Measurements from ENCODE around the gene MSH3.
"Not testable (repeated sequence)": the region's sequence is repeated elsewhere in the genome, so short reads cannot be mapped to it uniquely, and the experiment has no call there.

MSH3 gene

DNA sequence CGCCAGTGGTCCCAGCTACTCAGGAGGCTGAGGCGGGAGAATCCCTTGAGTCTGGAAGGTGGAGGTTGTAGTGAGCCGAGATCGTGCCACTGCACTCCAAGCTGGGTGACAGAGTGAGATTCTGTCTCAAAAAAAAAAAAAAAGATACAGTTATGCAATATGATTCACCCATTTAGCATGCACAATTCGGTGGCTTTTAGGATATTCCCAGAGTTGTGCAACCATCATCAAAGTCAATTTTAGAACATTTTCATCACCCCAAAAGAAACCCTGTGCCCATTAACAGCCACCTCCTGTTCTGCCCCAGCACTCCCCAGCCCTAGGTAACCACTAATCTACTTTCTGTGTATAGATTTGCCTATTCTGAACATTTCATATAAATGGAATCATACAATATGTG lies 4.7 kb downstream of the MSH3 start:
- peak; percentile 44 for DNase-seq

DNA sequence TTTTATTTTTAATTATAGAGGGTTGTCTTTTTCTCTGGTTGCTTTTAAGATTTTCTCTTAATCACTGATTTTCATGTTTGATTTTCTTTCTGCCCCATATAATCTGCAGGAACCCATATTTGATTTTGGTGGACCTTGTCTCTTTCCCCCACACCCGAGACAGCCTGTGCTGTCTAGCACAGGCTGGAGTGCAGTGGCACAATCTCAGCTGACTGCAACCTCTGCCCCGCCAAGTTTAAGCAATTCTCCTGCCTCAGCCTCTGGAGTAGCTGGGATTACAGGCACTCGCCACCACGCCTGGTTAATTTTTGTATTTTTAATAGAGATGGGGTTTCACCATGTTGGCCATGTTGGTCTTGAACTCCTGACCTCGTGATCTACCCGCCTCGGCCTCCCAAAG lies 6.2 kb downstream of the MSH3 start:
- not testable (repeated sequence) for DNase-seq

DNA sequence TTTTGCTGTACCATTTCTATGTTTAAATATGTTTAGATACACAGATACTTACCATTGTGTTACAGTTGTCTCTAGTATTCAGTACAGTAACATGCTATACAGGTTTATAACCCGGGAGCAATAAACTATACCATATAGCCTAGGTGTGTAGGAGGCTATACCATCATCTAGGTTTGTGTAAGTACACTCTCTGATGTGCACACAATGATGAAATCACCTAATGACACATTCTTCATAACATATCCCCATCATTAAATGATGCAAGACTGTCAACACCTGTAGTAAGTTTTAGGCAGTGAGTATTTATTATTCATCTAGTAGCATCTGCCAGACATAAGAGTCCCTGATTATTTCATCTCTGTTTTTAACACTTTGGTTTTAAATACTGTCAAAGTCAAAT lies 7.7 kb downstream of the MSH3 start:
- no peak for DNase-seq

DNA sequence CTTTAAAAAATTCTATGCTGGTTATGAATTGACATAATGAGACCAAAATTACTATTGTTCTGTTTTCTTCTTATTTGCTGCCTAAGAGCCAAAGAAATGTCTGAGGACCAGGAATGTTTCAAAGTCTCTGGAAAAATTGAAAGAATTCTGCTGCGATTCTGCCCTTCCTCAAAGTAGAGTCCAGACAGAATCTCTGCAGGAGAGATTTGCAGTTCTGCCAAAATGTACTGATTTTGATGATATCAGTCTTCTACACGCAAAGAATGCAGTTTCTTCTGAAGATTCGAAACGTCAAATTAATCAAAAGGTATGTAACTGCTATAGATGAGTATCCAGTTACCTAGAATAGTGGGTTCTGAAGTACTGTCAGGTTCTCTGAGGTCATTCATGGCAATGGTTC lies 10.6 kb downstream of the MSH3 start:
- no peak for DNase-seq

DNA sequence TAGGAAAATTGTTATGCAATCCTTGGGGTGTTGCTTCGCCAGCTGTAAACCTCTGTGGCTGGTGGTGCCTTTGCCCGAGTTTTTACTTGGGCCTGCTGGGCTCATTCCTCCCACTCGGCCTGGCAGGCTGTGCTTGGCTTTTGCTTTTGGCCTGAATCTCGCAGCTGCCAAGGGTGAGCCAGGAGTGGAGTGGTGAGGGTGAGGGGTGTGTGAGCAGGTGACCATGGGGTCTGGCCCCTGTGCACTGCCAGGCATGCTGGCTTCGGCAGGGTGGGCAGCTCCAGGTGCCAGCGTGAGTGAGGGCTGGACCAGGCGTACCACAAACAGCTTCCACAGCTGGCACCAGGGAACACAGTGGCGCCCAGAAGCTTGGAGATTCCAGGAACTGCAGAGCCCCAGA lies 12.9 kb downstream of the MSH3 start:
- no peak for DNase-seq

DNA sequence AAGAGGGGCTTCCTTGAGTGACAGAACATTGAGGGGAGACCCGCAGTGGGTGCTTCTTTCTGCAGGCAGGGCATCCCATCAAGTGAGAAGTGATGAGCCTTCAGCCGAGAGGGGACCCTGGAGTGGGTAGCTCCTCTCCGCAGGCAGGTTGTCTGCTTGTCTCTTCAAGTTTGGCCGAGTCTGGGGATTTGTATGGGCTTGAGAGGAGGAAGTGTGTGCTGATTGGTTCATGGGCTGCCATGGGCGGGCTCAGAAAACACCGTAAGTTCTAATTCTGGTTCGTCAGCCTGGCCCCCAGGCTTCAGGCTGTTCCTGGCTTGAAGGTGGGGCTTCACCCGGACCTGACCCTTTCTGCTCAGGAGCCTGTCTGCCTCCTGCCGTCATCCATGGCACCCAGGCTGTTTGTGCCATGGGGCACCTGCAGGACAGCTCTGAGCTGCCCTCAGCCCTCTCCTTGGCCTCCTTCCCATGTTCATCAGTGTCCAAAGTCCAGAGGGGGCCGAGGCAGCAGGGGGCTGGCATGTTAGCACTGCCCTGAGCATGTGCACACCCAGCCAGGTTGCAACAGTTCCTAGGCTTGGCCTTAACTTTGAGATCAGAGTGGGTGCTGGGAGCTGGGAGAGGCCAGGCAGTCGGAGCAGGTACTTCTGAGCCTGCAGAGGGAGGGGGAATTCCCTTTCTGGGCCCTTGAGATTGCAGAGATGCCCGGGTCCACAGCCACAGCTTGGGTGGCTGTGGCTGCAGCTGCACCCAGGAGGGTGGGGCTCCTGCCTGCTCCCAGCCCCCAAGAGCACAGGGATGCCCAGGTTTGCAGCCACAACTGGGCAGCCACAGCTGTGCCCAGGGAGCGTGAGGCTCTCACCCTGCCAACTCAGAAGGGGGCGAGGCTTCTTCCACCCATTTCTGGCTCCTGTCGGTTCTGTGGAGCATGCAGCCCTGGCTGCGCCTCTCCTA lies 13.8 kb downstream of the MSH3 start:
- DNase-seq: no peak

DNA sequence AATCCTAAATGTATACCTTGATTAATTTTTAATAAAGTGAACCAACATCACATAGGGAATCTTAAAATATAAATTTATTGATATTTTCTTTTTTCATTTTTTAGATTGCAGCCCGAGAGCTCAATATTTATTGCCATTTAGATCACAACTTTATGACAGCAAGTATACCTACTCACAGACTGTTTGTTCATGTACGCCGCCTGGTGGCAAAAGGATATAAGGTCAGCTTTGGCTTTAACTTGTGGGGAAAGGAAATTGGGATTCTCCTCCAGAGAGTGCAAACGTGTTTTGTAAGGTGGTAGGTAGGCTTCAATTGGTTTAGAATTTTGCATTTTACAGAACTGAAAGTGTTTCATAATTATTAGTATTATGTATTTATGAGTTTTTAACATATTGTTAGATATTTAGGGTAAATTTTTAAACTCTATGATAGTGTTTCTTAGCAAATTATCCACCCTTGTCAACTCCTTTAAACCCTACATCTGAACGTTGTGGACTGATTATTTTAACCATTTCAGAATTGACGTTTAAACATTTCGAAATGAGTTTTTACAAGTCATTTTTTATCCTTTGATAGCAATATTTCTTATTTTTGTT lies 17.8 kb downstream of the MSH3 start:
- peak; percentile 60 for DNase-seq

DNA sequence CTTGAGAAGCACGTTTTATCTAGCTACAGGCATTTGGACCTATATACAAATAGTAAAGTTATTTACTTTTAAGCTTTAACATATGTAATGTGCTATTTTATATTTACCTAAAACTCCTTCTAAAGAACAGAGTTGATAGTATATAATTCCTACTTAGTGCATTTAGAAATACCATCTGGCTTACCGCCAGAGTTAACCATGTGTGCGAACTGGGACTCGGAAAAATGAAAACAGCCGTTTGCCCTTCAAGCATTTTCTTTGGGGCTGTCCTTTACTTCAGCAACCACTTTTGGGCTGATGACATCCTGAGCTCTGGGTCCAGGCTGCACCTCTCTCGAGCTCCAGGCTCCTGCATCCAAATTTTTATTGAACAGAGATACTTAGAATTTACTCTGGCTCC lies 22.3 kb downstream of the MSH3 start:
- DNase-seq: no peak

DNA sequence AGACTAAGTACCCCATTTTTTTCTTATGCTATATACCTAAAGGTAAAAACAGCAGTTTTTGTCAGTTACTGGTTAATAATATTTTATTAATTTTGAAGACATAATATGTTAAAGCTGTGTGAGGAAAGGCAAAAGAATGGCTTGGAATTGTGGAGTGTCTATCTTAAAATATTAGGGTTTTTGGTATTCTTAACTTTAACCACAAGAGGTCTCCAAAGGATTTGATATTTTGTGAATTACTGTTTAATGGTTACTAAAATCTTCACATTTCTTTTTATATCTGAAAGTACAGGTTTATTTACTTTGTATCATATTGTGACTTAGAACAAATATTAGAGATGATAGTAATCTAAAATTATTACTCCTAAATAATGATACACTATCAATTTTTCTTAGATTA lies 32.3 kb downstream of the MSH3 start:
- peak; percentile 19 for DNase-seq

DNA sequence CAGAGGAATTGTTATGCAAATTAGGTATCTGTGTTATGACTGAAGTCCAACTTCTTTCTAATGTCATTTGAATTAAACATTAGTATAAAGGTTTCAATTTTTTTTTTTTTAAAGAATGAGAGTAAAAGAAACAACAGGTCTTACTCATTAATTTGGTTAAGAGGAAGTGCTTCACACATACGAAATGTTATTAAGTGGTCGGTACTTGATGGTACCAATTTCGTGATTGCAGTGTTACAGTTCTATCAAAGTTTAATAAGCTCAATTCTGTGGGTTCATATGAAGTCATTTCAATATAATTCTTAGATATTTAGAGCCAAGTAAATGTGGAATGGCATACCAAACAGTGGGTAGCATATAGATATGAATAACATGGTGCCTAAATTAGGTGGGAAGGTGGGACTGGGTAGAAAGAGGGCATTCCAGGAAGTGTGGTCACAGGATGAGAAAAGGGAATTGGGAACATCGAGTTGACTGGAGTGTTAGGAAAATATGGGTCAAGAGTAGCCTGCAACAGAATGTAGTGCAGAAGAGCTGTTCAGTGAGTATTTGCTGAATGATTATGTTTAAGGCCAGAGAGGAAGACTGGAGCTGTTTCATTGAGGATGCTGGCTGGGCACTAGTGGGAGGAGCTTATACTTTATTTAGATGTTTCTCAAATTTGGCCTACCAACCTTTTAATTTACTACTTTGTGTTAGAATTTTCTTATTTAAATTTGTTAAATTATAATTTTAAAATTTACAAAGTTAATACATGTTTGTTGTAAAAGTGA lies 34.4 kb downstream of the MSH3 start:
- no peak for DNase-seq

DNA sequence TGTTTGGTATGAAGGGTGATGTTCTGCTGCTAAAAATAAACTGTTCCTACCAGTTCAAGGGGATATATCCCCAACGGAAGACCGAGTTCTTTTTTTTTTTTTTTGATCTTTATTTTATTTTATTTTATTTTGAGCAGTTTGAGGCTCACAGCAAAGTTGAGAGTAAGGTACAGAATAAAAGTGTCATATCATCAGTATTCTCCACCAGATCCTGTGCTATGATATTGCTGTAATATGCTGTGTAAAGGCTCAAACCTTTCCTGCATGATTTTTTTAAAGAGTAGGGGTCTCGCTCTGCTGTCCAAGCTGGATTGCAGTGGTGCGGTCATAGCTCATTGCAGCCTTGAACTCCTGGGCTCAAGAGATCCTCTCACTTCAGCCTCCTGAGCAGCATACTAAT lies 35.2 kb downstream of the MSH3 start:
- no peak for DNase-seq

DNA sequence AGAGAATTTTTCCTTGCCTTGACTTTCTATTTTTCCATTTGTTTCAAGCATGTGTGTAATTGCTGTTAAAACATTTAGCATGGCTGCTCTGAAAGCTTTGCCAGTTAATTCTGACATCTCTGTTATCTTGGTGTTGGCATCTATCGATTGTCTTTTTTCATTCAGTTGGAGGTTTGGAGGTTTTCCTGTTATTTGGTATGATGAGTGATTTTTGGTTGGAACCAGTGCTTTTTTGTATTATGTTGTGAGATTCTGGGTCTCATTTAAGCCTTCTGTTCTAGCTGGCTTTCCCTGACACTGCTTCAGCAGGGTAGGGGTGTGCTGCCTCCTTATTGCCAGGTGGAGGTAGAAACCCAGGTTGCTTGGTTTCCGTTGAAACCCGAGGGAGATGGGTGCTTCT lies 41.2 kb downstream of the MSH3 start:
- no peak for DNase-seq

DNA sequence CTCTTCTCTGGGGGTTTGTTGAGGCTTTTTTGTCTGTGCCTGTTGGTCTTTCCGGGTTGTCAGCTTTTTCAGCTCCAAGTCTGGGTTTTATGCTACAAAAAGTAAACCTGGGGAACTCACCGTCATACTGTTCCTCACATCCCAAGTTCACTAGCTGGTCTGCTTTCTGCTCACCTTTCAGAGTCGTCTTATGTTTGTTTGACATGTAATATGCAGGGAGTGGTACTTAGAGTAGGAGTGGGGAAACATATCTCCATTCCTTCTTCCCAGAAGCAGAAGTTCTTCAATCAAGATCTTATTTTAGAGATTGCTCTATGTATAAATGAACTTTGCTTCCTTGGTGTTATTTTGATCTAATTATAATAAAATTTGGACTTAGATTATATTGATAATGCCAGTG lies 42.0 kb downstream of the MSH3 start:
- DNase-seq: no peak

DNA sequence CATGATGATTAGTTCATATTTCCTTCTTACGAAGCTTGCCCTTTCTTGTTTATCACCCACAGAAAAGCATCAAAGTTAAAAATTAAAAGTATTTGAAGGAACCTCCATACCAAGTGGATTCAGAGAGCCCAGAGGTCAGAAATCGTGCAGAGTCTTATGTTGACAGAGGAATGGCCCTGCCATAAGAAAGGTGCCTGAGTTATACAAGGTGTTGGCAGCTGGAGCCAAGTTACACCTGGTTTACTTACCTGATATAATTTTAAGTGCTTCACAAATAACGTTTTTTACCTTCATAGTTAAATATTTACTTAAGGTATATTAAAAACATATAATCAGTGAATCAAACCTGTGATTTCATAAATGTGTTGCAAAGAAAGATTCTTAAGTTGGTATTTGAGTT lies 42.6 kb downstream of the MSH3 start:
- no peak for DNase-seq

DNA sequence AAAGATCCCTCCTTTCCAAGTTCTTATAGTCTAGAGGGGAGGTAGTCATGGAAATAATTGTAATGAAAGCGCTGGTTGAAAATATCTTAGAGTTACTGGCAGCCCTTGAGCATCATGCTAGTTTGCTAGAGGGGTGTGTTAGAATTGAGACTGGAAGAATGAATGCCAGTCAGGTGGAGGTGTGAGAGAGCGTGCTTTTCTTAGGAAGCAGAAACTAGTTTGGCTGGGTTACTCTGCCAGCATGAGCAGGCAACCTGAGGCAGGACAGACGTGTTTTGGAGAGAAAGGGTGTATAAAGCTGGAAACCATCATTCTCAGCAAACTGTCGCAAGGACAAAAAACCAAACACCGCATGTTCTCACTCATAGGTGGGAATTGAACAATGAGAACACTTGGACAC lies 43.9 kb downstream of the MSH3 start:
- DNase-seq: no peak

DNA sequence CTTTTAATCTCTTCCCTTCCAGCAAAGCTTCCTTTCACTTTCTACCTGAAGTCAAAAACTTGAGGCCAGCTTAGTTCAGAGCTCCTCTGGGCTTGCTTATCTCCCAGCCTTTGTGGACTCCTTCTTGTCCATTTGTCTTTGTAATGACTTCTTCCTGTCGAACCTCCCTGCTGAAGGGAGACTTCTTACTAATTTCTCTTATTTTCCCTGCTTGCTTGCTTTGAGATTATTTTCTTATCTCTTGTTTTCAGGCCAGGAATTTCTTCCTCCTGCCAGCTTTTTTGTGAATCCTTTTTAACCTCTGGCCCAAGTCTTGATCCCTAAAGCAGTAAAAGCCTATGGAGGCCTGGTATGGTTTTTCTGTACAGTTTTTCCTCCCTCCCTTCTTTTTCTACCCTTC lies 47.1 kb downstream of the MSH3 start:
- no peak for DNase-seq

DNA sequence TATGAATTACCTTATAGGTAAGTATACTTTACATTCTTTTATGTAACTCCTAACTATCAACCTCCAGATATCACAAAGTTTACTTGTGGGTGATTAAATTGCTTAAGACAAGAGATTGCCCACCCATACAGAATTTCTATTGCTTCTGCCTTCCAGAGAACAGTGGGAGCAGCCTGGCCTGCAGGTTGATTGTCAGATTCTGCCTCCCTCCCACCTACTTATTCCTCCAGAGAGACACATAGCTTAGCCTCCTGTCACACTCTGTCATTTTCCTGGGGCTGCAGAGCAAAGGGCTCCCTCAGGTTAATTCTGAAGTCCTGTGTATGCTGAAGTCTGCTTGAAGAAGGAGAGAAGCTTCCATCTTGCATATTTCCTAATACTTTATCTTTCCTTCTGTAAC lies 48.8 kb downstream of the MSH3 start:
- no peak for DNase-seq

DNA sequence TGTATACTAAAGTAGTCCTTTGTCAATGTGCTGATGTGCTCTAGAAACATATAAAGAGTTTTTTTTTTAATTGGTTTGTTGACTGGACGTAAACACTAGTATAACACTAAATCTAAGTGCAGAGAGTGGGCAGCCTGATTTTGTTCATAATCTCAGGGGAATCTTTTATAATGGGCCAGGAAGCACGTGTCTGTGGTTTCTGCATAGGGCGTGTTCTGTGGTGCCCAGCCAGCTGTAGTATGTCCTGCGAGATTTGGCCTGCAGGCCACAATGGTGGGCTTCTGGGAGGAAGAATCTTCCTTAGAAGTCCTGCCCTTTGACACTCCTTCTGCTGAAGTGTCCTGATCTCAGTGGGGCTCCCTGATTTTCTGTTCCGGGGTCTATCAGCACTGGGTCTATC lies 49.3 kb downstream of the MSH3 start:
- no peak for DNase-seq

DNA sequence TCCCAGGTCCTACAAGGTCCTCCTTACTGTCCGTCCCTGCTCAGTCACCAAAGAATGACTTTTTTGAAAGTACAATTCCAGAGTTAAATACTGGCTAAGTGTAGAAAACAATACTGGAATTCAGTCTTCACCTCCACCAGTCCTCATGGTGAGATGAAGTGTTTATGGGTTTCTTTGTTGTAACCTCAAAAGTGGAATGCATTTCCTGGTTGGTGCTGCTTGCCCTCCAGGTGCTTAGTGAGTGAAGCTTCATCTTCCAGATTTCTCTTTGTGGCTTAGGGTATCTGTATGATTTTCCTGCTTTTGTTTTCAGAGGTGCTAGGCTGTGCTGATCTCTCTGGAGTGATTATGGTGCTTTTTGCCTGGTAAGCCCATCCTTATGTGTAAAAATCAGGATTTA lies 49.8 kb downstream of the MSH3 start:
- DNase-seq: no peak

DNA sequence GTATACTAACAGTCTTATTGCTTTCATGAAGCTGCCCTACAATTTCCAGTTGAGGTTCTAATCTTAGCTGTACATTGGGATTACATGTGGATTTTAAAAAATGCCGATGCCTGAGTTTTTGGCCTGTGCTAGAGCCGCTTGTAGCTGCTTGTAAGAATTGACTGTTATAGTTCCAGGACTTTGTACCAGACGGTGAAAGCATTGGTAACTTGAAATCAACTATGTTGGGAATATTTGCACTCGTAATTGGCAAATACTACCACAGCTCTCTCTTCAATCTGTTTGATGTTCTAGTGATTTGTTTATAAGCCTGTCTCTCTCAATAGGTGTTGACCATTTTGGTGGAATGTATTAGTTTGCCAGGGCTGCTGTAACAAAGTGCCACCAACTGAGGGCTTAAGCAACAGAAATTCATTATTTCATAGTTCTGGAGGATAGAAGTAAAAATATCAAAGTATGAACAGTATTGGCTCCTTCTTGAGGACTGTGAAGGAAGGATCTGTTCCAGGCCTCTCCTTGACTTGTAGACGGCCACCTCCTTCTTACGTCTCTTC lies 50.8 kb downstream of the MSH3 start:
- no peak for DNase-seq

DNA sequence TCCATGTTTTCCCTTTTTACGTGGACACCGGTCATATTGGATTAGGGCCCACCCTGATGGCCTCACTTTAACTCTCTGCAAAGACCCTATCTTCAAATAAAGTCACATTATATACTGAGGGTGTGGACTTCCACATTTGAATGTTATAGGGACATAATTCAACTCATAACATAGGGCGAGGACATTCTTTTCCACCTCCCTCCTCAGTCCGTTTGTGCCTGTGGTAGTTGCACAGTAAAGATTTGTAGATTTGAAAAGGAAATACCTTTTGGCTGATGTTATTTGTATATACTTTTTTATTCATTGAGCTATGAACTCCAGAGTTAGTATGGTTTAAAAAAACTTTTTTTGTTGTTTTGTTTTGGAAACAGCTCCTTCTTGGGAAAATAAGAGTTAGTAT lies 51.3 kb downstream of the MSH3 start:
- DNase-seq: no peak

DNA sequence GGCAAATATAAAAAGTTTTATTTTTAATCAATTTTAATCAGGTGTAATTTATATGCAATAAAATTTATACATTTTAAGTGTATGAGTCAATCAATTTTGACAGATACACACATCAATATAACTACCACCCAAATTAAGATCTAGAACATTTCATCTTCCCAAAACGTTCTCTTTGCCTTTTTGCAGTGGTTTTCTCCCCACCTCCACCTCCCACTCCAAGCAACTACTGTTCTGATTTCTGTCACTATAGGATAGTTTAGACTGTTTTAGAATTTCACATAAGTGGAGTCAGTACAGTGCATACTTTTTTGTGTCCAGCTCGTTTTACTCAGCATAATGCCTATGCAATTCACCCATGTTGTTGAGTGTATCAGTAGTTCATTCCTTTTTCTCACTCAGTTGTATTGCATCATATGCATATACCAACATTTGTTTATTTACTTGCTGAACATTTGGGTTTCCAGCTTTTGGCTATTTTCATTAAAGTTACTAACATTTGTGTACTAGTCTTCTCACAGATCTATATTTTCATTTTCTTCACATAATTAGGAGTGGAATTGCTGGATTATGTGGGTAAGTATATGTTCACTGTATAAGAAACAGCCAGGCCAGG lies 52.5 kb downstream of the MSH3 start:
- DNase-seq: no peak

DNA sequence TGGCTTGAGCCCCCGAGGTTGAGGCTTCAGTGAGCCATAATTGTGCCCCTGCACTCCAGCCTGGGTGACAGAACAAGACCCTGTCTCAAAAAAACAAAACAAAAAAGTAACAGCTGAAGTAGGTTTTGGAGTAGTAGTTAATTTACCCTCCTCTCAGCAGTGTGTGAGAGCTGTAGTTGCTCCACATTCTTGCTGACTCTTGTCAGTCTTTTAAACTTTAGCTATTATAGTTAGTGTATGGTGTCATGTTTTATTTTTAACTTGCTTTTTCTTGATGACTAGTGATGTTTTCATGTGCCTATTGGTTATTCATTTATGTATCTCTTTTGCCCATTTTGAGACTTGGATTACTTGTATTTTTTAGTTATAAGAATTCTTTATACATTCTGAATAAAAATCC lies 53.2 kb downstream of the MSH3 start:
- peak; percentile 21 for DNase-seq

Measured in fibroblast of skin of right quadriceps (primary cell).